ENCODE results near the gene RAB36. TPM values are rescaled to one million over a fixed set of nuclear protein-coding genes. Genes with fewer than 3 reads are reported as not detected.

The RAB36 gene
- total RNA-seq, 2 experiments from 2014 or later = 0.33 TPM; not detected in 1

- Mint-ChIP-seq H3K9me3 (no peaks in the 10 kb centered on the region), H3K27me3 (no peaks in the 10 kb centered on the region), H3K4me1 (peaks cover 24% of the 10 kb centered on the region), H3K36me3 (ENCODE audit: low read depth) (peaks cover 16% of the 10 kb centered on the region), H3K4me3 (no peak overlapping the region), H3K27ac (no peak overlapping the region)
- ChIA-PET CTCF (no interaction called here), POLR2A (no interaction called here)
- DNase-seq = no peak
These were observed 65.3 kb downstream of the RAB36 start for GRCh38 chr22:23210428-23211170.

- Mint-ChIP-seq H3K36me3 (ENCODE audit: low read depth) (peaks cover 10% of the 10 kb centered on the region), H3K27me3 (no peaks in the 10 kb centered on the region), H3K4me1 (peaks cover 33% of the 10 kb centered on the region), H3K4me3 (no peak overlapping the region), H3K9me3 (no peaks in the 10 kb centered on the region), H3K27ac (no peak overlapping the region)
- CTCF ChIA-PET = no interaction called here
- POLR2A ChIA-PET = no interaction called here
- no peak for DNase-seq
These were observed 66.3 kb downstream of the RAB36 start for GRCh38 chr22:23211622-23212021.

GRCh38 chr22:23212061-23213021 is 67.1 kb downstream of the RAB36 start:
- CTCF ChIA-PET = no interaction called here
- peaks cover 5% of the 10 kb centered on the region for H3K36me3 Mint-ChIP-seq (ENCODE audit: low read depth)
- H3K9me3 Mint-ChIP-seq = no peaks in the 10 kb centered on the region
- DNase-seq = no peak
- no peaks in the 10 kb centered on the region for H3K27me3 Mint-ChIP-seq
- POLR2A ChIA-PET = no interaction called here
- no peak overlapping the region for H3K4me3 Mint-ChIP-seq
- no peak overlapping the region for H3K27ac Mint-ChIP-seq
- H3K4me1 Mint-ChIP-seq = peaks cover 41% of the 10 kb centered on the region

- CTCF ChIA-PET = no interaction called here
- H3K4me1 Mint-ChIP-seq = peaks cover 48% of the 10 kb centered on the region
- peaks cover 5% of the 10 kb centered on the region for H3K36me3 Mint-ChIP-seq (ENCODE audit: low read depth)
- no peak overlapping the region for H3K27ac Mint-ChIP-seq
- no peak for DNase-seq
- H3K4me3 Mint-ChIP-seq = no peak overlapping the region
- H3K27me3 Mint-ChIP-seq = no peaks in the 10 kb centered on the region
- POLR2A ChIA-PET = no interaction called here
- no peaks in the 10 kb centered on the region for H3K9me3 Mint-ChIP-seq
These were observed 67.8 kb downstream of the RAB36 start for GRCh38 chr22:23213022-23213555.

- no peaks in the 10 kb centered on the region for H3K9me3 Mint-ChIP-seq
- peak overlapping the region; percentile 55 for H3K27ac Mint-ChIP-seq
- H3K27me3 Mint-ChIP-seq = no peaks in the 10 kb centered on the region
- ChIA-PET POLR2A (interaction anchor here (0.6 kb wide), 1 partner anchor 8 kb away, joined by 3 read pairs; no protein-coding TSS in a partner anchor), CTCF (no interaction called here)
- H3K4me3 Mint-ChIP-seq = no peak overlapping the region
- no peak for DNase-seq
- H3K36me3 Mint-ChIP-seq (ENCODE audit: low read depth) = peaks cover 4% of the 10 kb centered on the region
- peaks cover 55% of the 10 kb centered on the region for H3K4me1 Mint-ChIP-seq
These were observed 68.5 kb downstream of the RAB36 start for GRCh38 chr22:23213581-23214334.

Other genes starting within 250 kb of the RAB36 start
- under 1 TPM; 0.28 to 0.53 TPM for gene GNAZ, start 75.0 kb upstream of the RAB36 start, total RNA-seq
- gene RSPH14, start 3.5 kb upstream of the RAB36 start, total RNA-seq = not detected
- 10 to 100 TPM; 60.7 to 63.2 TPM for gene BCR, start 35.0 kb downstream of the RAB36 start, total RNA-seq

Data from activated CD4-positive, alpha-beta memory T cell treated with anti-CD3 and anti-CD28 coated beads, Interleukin-2, amount 10 ng/mL, durations not matched to agents 7 days and 5 days (primary cell).